Liver (tissue), 9 donors: ENCODE measurements around the gene TCERG1L. TPM values are rescaled to one million over a fixed set of nuclear protein-coding genes. Genes with fewer than 3 reads are reported as not detected.

Experiments used
- DNase-seq: peaks from one replicate; pipeline ENCODE4 v3.0.0-alpha.2; 2017; ENCODE audit warnings: low spot score
- H3K27ac ChIP-seq, 2 donors: one replicate each; pipeline ENCODE4 v1.7.0; 2013; ENCODE audit warnings: inconsistent platforms in 2 of 2, low read length in 2 of 2, control low read depth in 1 of 2, low read depth in 1 of 2, mild to moderate bottlenecking in 1 of 2
- H3K27me3 ChIP-seq, 4 donors: one replicate each; pipeline versions ENCODE4 v1.6.1 to v1.7.0; 2013; ENCODE audit warnings: low read length in 3 of 4, inconsistent platforms in 1 of 4, mild to moderate bottlenecking in 1 of 4, moderate library complexity in 1 of 4; ENCODE audit not compliant: control insufficient read depth in 4 of 4, insufficient read depth in 4 of 4
- H3K36me3 ChIP-seq, 4 donors: one replicate each; pipeline versions ENCODE4 v1.6.1 to v1.7.0; 2013; ENCODE audit warnings: low read length in 3 of 4, mild to moderate bottlenecking in 3 of 4, low read depth in 1 of 4, moderate library complexity in 1 of 4; ENCODE audit not compliant: control insufficient read depth in 4 of 4, insufficient read depth in 3 of 4
- H3K4me1 ChIP-seq, 4 donors: one replicate each; pipeline versions ENCODE4 v1.6.1 to v1.7.0; 2013; ENCODE audit warnings: low read length in 3 of 4, mild to moderate bottlenecking in 3 of 4, moderate library complexity in 1 of 4; ENCODE audit not compliant: control insufficient read depth in 4 of 4, insufficient read depth in 4 of 4
- H3K4me3 ChIP-seq, 3 donors: one replicate each; pipeline versions ENCODE4 v1.6.1 to v1.7.0; 2013; ENCODE audit warnings: low read length in 3 of 3, control low read depth in 1 of 3, low read depth in 1 of 3, mild to moderate bottlenecking in 1 of 3
- H3K9ac ChIP-seq, 2 donors: one replicate each; pipeline ENCODE4 v1.7.0; 2013; ENCODE audit warnings: low read length in 2 of 2, mild to moderate bottlenecking in 2 of 2, moderate library complexity in 2 of 2, control low read depth in 1 of 2, low read depth in 1 of 2
- H3K9me3 ChIP-seq, 4 donors: one replicate each; pipeline versions ENCODE4 v1.6.1 to v1.7.0; 2013; ENCODE audit warnings: low read length in 3 of 4; ENCODE audit not compliant: control insufficient read depth in 4 of 4
- FOXA1 ChIP-seq: IDR thresholded peaks from 2 replicates; pipeline ENCODE4 v1.6.1; 2016; ENCODE audit warnings: antibody characterized with exemption
- FOXA2 ChIP-seq: IDR thresholded peaks from 2 replicates; pipeline ENCODE4 v1.6.1; 2016; ENCODE audit warnings: antibody characterized with exemption
- GABPA ChIP-seq, 2 donors: IDR thresholded peaks in 1 of 2; conservative IDR thresholded peaks in 1 of 2; 2 replicates each; pipeline ENCODE4 v1.6.1; 2016; ENCODE audit warnings: antibody characterized with exemption in 2 of 2, mild to moderate bottlenecking in 1 of 2, moderate library complexity in 1 of 2
- HNF4A ChIP-seq, 2 donors: conservative IDR thresholded peaks; 2 replicates each; pipeline ENCODE4 v1.6.1; 2016; ENCODE audit warnings: antibody characterized with exemption in 2 of 2, mild to moderate bottlenecking in 2 of 2
- HNF4G ChIP-seq: IDR thresholded peaks from 2 replicates; pipeline ENCODE4 v1.6.1; 2016; ENCODE audit warnings: antibody characterized with exemption
- JUND ChIP-seq, 2 donors: IDR thresholded peaks; 2 replicates each; pipeline ENCODE4 v1.6.1; 2016; ENCODE audit warnings: antibody characterized with exemption in 2 of 2
- MAX ChIP-seq: IDR thresholded peaks from 2 replicates; pipeline ENCODE4 v1.6.1; 2016; ENCODE audit warnings: antibody characterized with exemption
- NR2F2 ChIP-seq: IDR thresholded peaks from 2 replicates; pipeline ENCODE4 v1.6.1; 2016; ENCODE audit warnings: antibody characterized with exemption
- REST ChIP-seq: IDR thresholded peaks from 2 replicates; pipeline ENCODE4 v1.6.1; 2016; ENCODE audit warnings: antibody characterized with exemption, mild to moderate bottlenecking
- RXRA ChIP-seq, 2 donors: IDR thresholded peaks; 2 replicates each; pipeline ENCODE4 v1.6.1; 2017 to 2018; ENCODE audit warnings: antibody characterized with exemption in 2 of 2, mild to moderate bottlenecking in 1 of 2
- SP1 ChIP-seq: IDR thresholded peaks from 2 replicates; pipeline ENCODE4 v1.6.1; 2018; ENCODE audit warnings: antibody characterized with exemption, mild to moderate bottlenecking
- TAF1 ChIP-seq: conservative IDR thresholded peaks from 2 replicates; pipeline ENCODE4 v1.6.1; 2016; ENCODE audit warnings: antibody characterized with exemption, mild to moderate bottlenecking
- YY1 ChIP-seq: IDR thresholded peaks from 2 replicates; pipeline ENCODE4 v1.6.1; 2016; ENCODE audit warnings: antibody characterized with exemption, mild to moderate bottlenecking
- WGBS: extraction: QIAGEN DNeasy Blood & Tissue Kit; methylation state at CpG from one replicate; pipeline ENCODE4 v1.1.7; 2013; 5-methylcytosine and 5-hydroxymethylcytosine counted together
- polyA plus RNA-seq, 2 donors: library from polyadenylated mRNA; stranded (reverse) in 1 of 2; unstranded in 1 of 2; fragments of 200-250 nt in 1 of 2; fragments of >200 nt in 1 of 2; fragmentation: Nextera tagmentation in 1 of 2; extraction: Ambion mirVana in 1 of 2; gene quantifications; one replicate each; pipeline versions ENCODE4 v1.2.1 to v1.2.3, GENCODE V29; 2013 to 2015
- total RNA-seq, 2 donors: library from RNA; depleted of rRNA; stranded (reverse); fragments of >200 nt; gene quantifications; one replicate each; pipeline ENCODE4 v1.2.3, GENCODE V29; 2014
- donor health status: healthy.
- donor health status: healthy.
- donor health status: healthy.
- donor health status: healthy.
- donor health status: healthy.

The TCERG1L gene
- total and polyA plus RNA-seq, 4 donors: not detected

GRCh38 chr10:131345691-131346090 is 34.2 kb upstream of the TCERG1L start:
- DNase-seq: no peak
- WGBS: 82% methylated on average over 11 of the region's 11 CpGs
- no peaks in the 10 kb centered on the region for H3K4me1 ChIP-seq
- H3K9me3 ChIP-seq: no peaks in the 10 kb centered on the region
- TF ChIP-seq HNF4G: no peak
- no peak for TF ChIP-seq FOXA2
- TF ChIP-seq TAF1: no peak
- no peak overlapping the region for H3K4me3 ChIP-seq
- H3K36me3 ChIP-seq: no peaks in the 10 kb centered on the region
- no peak overlapping the region for H3K27ac ChIP-seq
- no peak overlapping the region for H3K9ac ChIP-seq
- peaks cover 0 to 17% (median 0%) of the 10 kb centered on the region in 4 donors for H3K27me3 ChIP-seq

GRCh38 chr10:131344747-131345146 is 33.2 kb upstream of the TCERG1L start:
- Histone ChIP-seq H3K4me3 (no peak overlapping the region), H3K9ac (no peak overlapping the region), H3K4me1 (no peaks in the 10 kb centered on the region), H3K36me3 (no peaks in the 10 kb centered on the region), H3K27me3 (peaks cover 0 to 16% (median 0%) of the 10 kb centered on the region in 4 donors), H3K9me3 (no peaks in the 10 kb centered on the region), H3K27ac (no peak overlapping the region)
- DNase-seq: no peak
- TF ChIP-seq SP1 (no peak), GABPA (IDR thresholded peaks at IDR 0.05 in 1 of 2, conservative IDR thresholded peaks at IDR 0.05 in 1 of 2) (no peak), NR2F2 (no peak), HNF4A (conservative IDR thresholded peaks at IDR 0.05) (no peak), FOXA1 (no peak), REST (no peak), RXRA (IDR thresholded peaks at IDR 0.05) (no peak)
- WGBS: 81% methylated on average over 7 of the region's 7 CpGs

- no peaks in the 10 kb centered on the region for H3K4me1 ChIP-seq
- no peak overlapping the region for H3K9ac ChIP-seq
- H3K27ac ChIP-seq: no peak overlapping the region
- peaks cover 0 to 3% (median 2%) of the 10 kb centered on the region in 4 donors for H3K9me3 ChIP-seq
- TF ChIP-seq SP1 (no peak), HNF4A (conservative IDR thresholded peaks at IDR 0.05) (no peak), JUND (IDR thresholded peaks at IDR 0.05) (no peak), TAF1 (no peak), REST (no peak), RXRA (IDR thresholded peaks at IDR 0.05) (no peak), MAX (no peak), GABPA (IDR thresholded peaks at IDR 0.05 in 1 of 2, conservative IDR thresholded peaks at IDR 0.05 in 1 of 2) (no peak), YY1 (no peak)
- peaks cover 0 to 9% (median 0%) of the 10 kb centered on the region in 4 donors for H3K27me3 ChIP-seq
- no peaks in the 10 kb centered on the region for H3K36me3 ChIP-seq
- no peak for DNase-seq
- no peak overlapping the region for H3K4me3 ChIP-seq
- whole genome bisulfite sequencing: 75% methylated on average over 5 of the region's 5 CpGs
Measured at GRCh38 chr10:131337741-131338140, 26.2 kb upstream of the TCERG1L start.
